SU-DHL-6 (cell line): Measurements from ENCODE around the gene ZC3H8.

Experiments
- H2AFZ ChIP-seq: fragments of 200-600 bp; sonication (generic); 2 replicates; pipeline ENCODE4 v1.6.1; 2014; ENCODE audit warnings: low read depth, mild to moderate bottlenecking, moderate library complexity, mixed read lengths, antibody characterized with exemption, low read length; ENCODE audit not compliant: severe bottlenecking
- H3F3A ChIP-seq: fragments of 200-600 bp; shearing (Covaris generic); 2 replicates; pipeline ENCODE4 v1.6.0; 2016; ENCODE audit warnings: antibody characterized with exemption, mild to moderate bottlenecking; ENCODE audit not compliant: insufficient read depth
- H3K27ac ChIP-seq: fragments of 200-600 bp; sonication (generic); 2 replicates; pipeline ENCODE4 v1.5.1; 2016; ENCODE audit warnings: low read depth, mild to moderate bottlenecking, low read length, moderate library complexity, mixed read lengths
- H3K27me3 ChIP-seq: fragments of 200-600 bp; sonication (generic), shearing (Covaris generic); 2 replicates; pipeline ENCODE4 v1.6.0; 2014; ENCODE audit warnings: mild to moderate bottlenecking, low read length
- H3K36me3 ChIP-seq: fragments of 200-600 bp; sonication (generic); 2 replicates; pipeline ENCODE4 v1.6.1; 2014; ENCODE audit warnings: mild to moderate bottlenecking, low read length, mixed read lengths
- H3K4me2 ChIP-seq: fragments of 300-600, 200-600 bp; shearing (Covaris generic), sonication (generic); 2 replicates; pipeline ENCODE4 v1.6.0; 2014; ENCODE audit warnings: low read length, low read depth, mild to moderate bottlenecking; ENCODE audit not compliant: poor library complexity, severe bottlenecking
- H3K4me3 ChIP-seq: fragments of 200-600 bp; sonication (generic); 2 replicates; pipeline ENCODE4 v1.5.1; 2014; ENCODE audit warnings: antibody characterized with exemption, low read length, mild to moderate bottlenecking, mixed read lengths; ENCODE audit not compliant: insufficient read depth, poor library complexity, severe bottlenecking
- H3K79me2 ChIP-seq: fragments of 200-600 bp; sonication (generic); 2 replicates; pipeline ENCODE4 v1.6.1; 2014; ENCODE audit warnings: mild to moderate bottlenecking, low read length, moderate library complexity; ENCODE audit not compliant: insufficient read depth
- H3K9ac ChIP-seq: fragments of 200-600 bp; sonication (generic); 2 replicates; pipeline ENCODE4 v1.7.0; 2014; ENCODE audit warnings: mild to moderate bottlenecking, low read length
- H3K9me2 ChIP-seq: fragments of 200-600 bp; sonication (generic); replicated peaks from 2 replicates; pipeline ENCODE4 v1.6.1; 2014; ENCODE audit warnings: low read length; ENCODE audit not compliant: insufficient read depth
- H3K9me3 ChIP-seq: fragments of 200-600 bp; sonication (generic); 2 replicates; pipeline ENCODE4 v1.6.1; 2014; ENCODE audit warnings: low read length, mixed read lengths; ENCODE audit not compliant: insufficient read depth
- H4K20me1 ChIP-seq: fragments of 200-600 bp; sonication (generic); 2 replicates; pipeline ENCODE4 v1.6.1; 2014; ENCODE audit warnings: low read depth, mild to moderate bottlenecking, antibody characterized with exemption, low read length, moderate library complexity, mixed read lengths
- EZH2phosphoT487 ChIP-seq: fragments of 200-600 bp; sonication (generic), shearing (Covaris generic); conservative IDR thresholded peaks from 2 replicates; pipeline ENCODE4 v1.6.1; 2018; ENCODE audit warnings: mild to moderate bottlenecking, antibody characterized with exemption, low read length, moderate library complexity, mixed read lengths
- TF ChIP-seq, protein P1 (sequence below): fragments of 200-600 bp; sonication (generic); IDR thresholded peaks from one replicate; pipeline ENCODE4 v1.5.1; 2017; ENCODE audit warnings: antibody characterized with exemption, mild to moderate bottlenecking, low read length, moderate library complexity; ENCODE audit not compliant: insufficient read depth, poor library complexity, severe bottlenecking

Gene ZC3H8

GRCh38 chr2:112275311-112275886 is 20.6 kb upstream of the ZC3H8 start, which contains the start of gene ZC3H6:
ZC3H6 (plus strand) TSS chr2:112275597; CDS start chr2:112275995, 398 bp downstream.
- H4K20me1 ChIP-seq: no peaks in the 10 kb centered on the region
- H3K9me3 ChIP-seq: no peaks in the 10 kb centered on the region
- H3K9ac ChIP-seq: peak within 1 kb of the TSS; percentile 100
- TF ChIP-seq EZH2phosphoT487: no peak
- TF ChIP-seq, protein P1, sequence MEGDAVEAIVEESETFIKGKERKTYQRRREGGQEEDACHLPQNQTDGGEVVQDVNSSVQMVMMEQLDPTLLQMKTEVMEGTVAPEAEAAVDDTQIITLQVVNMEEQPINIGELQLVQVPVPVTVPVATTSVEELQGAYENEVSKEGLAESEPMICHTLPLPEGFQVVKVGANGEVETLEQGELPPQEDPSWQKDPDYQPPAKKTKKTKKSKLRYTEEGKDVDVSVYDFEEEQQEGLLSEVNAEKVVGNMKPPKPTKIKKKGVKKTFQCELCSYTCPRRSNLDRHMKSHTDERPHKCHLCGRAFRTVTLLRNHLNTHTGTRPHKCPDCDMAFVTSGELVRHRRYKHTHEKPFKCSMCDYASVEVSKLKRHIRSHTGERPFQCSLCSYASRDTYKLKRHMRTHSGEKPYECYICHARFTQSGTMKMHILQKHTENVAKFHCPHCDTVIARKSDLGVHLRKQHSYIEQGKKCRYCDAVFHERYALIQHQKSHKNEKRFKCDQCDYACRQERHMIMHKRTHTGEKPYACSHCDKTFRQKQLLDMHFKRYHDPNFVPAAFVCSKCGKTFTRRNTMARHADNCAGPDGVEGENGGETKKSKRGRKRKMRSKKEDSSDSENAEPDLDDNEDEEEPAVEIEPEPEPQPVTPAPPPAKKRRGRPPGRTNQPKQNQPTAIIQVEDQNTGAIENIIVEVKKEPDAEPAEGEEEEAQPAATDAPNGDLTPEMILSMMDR: no peak
- H3K4me2 ChIP-seq: peak within 1 kb of the TSS; percentile 99
- H3K4me3 ChIP-seq: peak within 1 kb of the TSS; percentile 94
- peak within 1 kb of the TSS; percentile 90 for H3K27ac ChIP-seq
- H3K36me3 ChIP-seq: no peaks in the 10 kb centered on the region
- no peaks in the 10 kb centered on the region for H3K79me2 ChIP-seq
- H3F3A ChIP-seq: peaks cover 36% of the 10 kb centered on the region
- no peaks in the 10 kb centered on the region for H3K27me3 ChIP-seq
- H2AFZ ChIP-seq: peak within 1 kb of the TSS; percentile 49
- no peaks in the 10 kb centered on the region for H3K9me2 ChIP-seq

DNA sequence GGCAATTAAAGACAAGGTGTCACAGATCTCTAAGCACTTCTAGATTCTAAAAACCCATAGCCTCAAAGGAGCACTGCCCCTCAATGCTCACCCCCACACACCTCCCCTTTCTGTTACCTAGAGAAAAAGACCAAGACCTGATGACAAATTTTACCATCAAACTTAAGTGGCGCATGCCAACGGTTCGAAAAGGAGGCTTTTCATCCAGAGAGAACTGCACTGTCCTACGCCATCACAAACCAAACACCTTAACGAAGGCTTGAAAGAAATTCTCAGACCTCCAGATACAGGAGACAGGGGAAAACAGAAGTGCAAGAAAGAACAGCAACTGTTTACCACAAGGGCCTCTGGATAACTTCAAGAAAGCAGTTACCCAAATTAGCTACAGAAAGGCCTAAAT is 18.5 kb upstream of the ZC3H8 start:
- Histone ChIP-seq H3K4me2 (no peak overlapping the region), H3F3A (peaks cover 36% of the 10 kb centered on the region), H3K27me3 (no peaks in the 10 kb centered on the region), H2AFZ (no peak overlapping the region), H3K79me2 (no peaks in the 10 kb centered on the region), H3K27ac (no peak overlapping the region), H3K9me2 (no peaks in the 10 kb centered on the region), H3K4me3 (no peak overlapping the region), H3K36me3 (no peaks in the 10 kb centered on the region), H3K9ac (no peak overlapping the region), H3K9me3 (no peaks in the 10 kb centered on the region), H4K20me1 (no peaks in the 10 kb centered on the region)
- TF ChIP-seq EZH2phosphoT487: no peak
- TF ChIP-seq, protein P1: no peak

DNA sequence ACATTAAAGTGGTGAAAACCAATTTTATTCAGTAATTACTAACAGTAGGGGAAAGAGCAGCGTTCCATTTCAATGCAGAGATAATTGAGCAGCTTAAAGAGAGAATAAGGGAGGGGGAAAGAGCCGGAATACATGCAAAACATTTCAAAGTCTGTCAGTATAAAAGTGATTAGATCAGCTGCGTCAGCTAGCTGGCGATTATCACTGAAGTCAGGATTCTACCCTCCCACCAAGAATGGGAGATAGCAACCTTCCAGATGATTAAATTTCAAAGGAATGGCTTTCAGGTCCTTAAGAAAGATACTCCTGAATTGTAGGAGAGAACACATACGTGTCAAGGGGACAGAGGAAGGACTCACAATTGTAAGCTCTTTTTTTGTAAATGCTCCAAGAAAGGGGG is 17.8 kb upstream of the ZC3H8 start:
- H3K9ac ChIP-seq: no peak overlapping the region
- no peaks in the 10 kb centered on the region for H3K9me3 ChIP-seq
- H3K27ac ChIP-seq: no peak overlapping the region
- no peaks in the 10 kb centered on the region for H3K9me2 ChIP-seq
- no peaks in the 10 kb centered on the region for H3K27me3 ChIP-seq
- no peaks in the 10 kb centered on the region for H3K79me2 ChIP-seq
- H3K4me2 ChIP-seq: no peak overlapping the region
- H2AFZ ChIP-seq: no peak overlapping the region
- no peak overlapping the region for H3K4me3 ChIP-seq
- TF ChIP-seq EZH2phosphoT487: no peak
- peaks cover 36% of the 10 kb centered on the region for H3F3A ChIP-seq
- no peaks in the 10 kb centered on the region for H4K20me1 ChIP-seq
- no peaks in the 10 kb centered on the region for H3K36me3 ChIP-seq

GRCh38 chr2:112268547-112268946 is 13.7 kb upstream of the ZC3H8 start:
- Histone ChIP-seq H3K79me2 (no peaks in the 10 kb centered on the region), H3K27me3 (no peaks in the 10 kb centered on the region), H3F3A (peaks cover 6% of the 10 kb centered on the region), H2AFZ (no peak overlapping the region), H3K9me2 (no peaks in the 10 kb centered on the region), H3K4me3 (no peak overlapping the region), H3K4me2 (no peak overlapping the region), H3K36me3 (no peaks in the 10 kb centered on the region), H3K9me3 (no peaks in the 10 kb centered on the region), H3K27ac (no peak overlapping the region), H4K20me1 (no peaks in the 10 kb centered on the region), H3K9ac (no peak overlapping the region)
- TF ChIP-seq, protein P1: no peak
- no peak for TF ChIP-seq EZH2phosphoT487
